D721Med (cell line): ENCODE results near the gene MSI2.

Experiments
- DNase-seq: peaks from one replicate; pipeline ENCODE4 v3.0.0; 2011; ENCODE audit warnings: low spot score; ENCODE audit not compliant: insufficient read length
- FAIRE-seq: peaks from 2 replicates; lab custom pipeline; 2011; peaks lifted over from hg19 to GRCh38; lab: Jason Lieb, UNC
- CTCF ChIP-seq: IDR thresholded peaks from 2 replicates; pipeline ENCODE4 v1.5.1; 2012; ENCODE audit warnings: mild to moderate bottlenecking, control low read depth; ENCODE audit not compliant: insufficient read depth; ENCODE audit errors: missing control alignments

MSI2 gene

DNA sequence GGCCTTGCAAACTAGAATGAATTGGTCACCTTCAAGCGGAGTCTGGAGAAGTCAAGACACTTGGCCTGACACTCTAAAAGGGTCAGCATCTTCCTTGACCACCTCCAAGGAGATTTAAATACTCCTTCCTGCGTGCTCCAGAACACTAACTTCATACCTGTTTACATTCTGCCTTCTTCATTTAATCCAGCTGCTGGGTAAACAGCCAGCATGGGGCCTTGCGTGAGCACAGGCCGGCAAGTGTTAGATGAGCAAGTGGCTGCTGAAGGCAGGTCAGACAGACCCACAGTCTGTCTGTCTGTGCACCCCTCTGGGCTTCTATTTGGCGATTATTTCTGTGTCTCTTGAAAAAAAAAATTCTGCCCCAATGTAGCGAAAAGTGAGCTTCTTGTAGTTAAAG, 153.8 kb downstream of the MSI2 start:
- TF ChIP-seq CTCF: no peak
- FAIRE-seq (no peak), DNase-seq (no peak)

DNA sequence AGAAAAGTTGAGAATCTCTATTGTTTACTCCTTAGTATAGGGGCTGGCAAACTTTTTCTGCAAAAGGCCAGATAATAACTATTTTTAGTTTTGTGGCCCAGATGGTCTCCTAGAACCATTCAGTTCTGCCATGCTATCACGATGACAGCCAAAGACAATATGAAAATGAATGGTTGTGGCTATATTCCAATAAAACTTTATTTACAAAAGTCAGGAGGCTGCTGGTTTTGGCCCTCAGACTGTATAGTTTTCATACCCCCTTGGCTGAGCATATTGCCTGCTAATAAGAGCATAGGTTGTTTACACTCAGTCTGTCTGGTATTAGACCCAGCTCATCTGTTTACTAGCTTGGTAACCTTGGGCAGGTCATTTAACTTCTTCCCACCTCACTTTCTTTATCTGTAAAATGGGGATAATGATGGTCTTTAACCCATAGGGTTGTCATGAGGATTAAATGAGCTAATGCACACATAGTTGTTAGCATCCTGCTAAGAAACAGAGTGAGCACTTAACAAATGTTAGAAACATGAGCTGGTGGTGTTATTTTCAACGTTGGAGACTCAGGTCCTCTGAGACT, 156.3 kb downstream of the MSI2 start:
- no peak for FAIRE-seq
- no peak for TF ChIP-seq CTCF

DNA sequence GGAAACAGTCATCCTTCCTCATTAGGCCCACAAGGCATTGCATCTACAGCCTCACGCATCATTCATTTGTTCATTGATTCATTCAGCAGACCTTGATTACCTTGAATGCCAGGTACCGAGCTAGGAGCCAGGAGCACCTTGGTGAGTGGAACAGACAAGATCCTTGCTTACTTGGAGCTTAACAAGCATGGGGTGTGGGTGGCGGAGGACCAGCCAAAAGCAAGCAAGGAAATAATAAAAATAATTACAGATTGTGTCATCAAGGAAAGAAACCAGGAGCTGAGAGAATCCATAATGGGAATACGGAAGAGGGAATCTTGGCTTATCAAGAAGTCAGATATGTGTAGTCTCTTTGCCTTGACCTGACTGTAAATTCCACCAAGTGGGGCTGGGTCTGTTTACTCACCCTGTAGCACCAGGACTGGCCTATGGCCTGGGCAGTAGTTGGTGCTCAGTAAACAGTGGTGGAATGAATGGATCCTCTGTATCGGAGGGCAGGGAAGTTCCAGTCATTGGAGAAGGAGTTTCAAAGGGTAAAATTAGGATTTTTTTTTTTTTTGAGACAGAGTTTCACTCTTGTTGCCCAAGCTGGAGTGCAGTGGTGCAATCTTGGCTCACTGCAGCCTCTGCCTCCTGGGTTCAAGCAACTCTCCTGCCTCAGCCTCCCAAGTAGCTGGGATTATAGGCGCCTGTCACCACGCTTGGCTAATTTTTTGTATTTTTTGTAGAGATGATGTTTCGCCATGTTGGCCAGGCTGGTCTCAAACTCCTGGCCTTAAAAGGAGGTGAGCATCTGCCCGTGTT, 157.7 kb downstream of the MSI2 start:
- DNase-seq (no peak), FAIRE-seq (no peak)

More for the DNA sequence above, 156.3 kb downstream of the MSI2 start:
- DNase-seq: no peak

GRCh38 chr17:57415751-57416207, 159.5 kb downstream of the MSI2 start:
- no peak for TF ChIP-seq CTCF
- no peak for DNase-seq
- no peak for FAIRE-seq

More for the DNA sequence above, 157.7 kb downstream of the MSI2 start:
- TF ChIP-seq CTCF: no peak

GRCh38 chr17:57416369-57416768, 160.0 kb downstream of the MSI2 start:
- DNase-seq: no peak
- FAIRE-seq: no peak
- TF ChIP-seq CTCF: no peak

DNA sequence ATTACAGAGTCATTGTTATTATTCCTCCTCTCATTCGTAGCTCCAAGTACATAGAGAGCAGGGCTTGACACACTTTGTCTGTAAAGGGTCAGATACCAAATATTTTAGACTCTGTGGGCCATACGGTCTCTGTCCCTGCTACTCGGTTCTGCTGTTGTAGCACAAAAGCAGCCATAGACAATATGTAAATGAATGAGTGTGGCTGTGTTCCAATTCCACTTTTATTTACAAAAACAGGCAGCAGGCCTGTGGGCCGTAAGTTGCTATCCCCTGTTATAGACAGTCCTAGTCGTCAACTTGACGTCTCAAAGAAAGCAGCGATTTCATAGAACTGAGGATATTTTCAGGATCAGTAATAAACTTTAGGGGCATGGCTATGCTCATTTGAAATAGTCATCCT, 161.6 kb downstream of the MSI2 start:
- FAIRE-seq (no peak), DNase-seq (no peak)
- TF ChIP-seq CTCF: no peak
